ENCODE measurements around the gene TBX15.

The TBX15 gene

GRCh38 chr1:118985640-118986554 is 2.2 kb downstream of the TBX15 start:
- in situ Hi-C loops (cut with MboI; ENCODE audit: low sequenced_read_pairs), result no loop called here

DNA sequence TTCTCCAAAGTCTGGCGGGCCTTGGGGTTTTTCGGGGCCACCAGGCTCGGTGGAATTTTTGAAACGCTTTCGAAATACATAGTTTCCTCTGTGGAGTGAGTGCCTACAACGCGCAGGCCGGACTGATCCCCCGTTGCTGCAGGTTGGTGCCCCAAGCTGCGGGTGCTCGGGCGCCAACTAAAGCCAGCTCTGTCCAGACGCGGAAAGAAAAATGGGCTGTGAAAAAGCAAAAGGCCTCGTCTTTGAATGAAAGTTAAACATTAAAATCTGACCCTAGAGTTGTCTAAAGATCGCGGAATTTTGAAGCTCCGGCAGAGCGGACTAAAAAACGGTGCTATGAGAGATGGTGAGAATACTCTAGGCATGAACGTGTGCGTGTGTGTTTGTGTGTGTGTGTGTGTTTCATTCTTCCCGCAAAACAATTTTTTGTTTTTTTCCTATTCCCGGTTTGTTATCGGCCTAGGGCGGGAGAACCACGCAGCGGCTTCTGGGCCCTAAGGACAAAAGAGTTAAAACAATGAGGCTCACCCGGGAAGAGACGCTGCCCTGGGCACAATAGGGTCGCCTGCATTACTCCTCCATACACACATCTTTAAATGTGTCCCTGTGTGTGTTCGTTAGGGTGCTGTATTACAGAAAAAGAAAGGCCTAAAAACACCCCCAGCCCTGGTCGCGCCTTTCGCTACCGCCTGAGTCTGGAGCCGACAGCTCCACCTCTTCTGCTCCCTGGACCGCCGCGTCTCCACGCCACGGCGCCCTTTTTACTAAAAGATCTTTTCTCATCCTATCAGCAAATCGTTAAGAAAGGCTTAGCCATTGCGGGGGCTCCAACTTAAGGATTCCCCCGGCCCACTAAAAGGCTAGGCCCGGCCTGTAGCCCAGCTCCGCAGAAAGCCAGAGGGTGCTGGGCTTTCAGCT is 3.2 kb downstream of the TBX15 start:
- in situ Hi-C loops (cut with MboI; ENCODE audit: low sequenced_read_pairs), result no loop called here

DNA sequence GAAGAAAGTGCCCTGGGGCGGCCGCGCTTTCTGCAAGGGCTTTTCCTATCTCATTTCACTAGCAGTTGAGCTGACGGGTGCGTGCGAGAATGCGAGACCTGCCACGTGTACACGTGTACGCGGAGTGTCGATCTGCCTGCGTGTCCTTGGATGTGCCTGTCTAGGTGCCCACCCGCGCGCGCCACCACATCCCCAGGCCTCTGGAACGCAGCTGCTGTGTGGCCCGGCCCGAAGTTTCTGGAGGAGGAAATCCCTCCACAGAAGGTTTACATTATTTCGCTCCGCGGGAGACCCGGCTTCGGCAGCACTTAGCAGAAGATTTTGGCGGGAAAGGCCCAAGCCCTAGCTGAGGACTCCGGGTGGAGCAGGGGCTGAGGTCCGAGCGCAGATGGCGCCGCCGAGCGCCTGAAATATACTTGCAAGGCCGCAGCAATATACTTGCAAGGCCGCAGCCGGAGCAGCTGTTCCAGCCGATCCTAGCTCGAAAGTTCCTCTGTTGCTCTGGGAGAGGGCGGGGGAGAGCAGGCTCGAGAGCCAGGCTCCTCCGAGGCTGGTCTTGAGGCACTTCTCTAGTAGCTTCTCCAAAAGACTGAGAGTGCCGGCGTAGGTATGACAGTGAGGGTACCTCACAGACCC is 3.9 kb downstream of the TBX15 start:
- in situ Hi-C loops (cut with MboI; ENCODE audit: low sequenced_read_pairs), result no loop called here

GRCh38 chr1:118983558-118984041 is 4.5 kb downstream of the TBX15 start:
- in situ Hi-C loops (cut with MboI; ENCODE audit: low sequenced_read_pairs), result no loop called here

- in situ Hi-C loops (cut with MboI; ENCODE audit: low sequenced_read_pairs), result no loop called here
Measured at GRCh38 chr1:118982821-118983557, 5.2 kb downstream of the TBX15 start.

DNA sequence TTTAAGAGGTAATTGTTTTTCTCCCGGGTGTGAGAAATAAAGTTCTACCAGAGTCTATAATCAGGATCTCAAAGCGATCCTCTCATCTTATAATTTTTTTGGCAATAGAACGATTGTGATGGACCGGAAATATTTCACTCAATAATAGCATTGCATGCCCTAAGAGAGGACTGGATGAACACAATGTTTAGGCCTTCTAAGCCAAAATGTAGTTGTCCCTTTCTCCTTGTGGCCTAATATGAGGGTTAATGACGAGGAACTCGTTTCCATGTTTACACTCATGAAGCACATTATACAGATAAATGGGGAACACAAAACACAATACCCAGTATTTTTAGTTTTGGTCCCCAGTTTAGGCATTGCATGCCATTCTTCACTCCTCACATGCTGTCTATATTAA is 5.9 kb downstream of the TBX15 start:
- in situ Hi-C loops (cut with MboI; ENCODE audit: low sequenced_read_pairs), result no loop called here

- in situ Hi-C loops (cut with MboI; ENCODE audit: low sequenced_read_pairs), result no loop called here
Measured at GRCh38 chr1:118981436-118981835, 6.7 kb downstream of the TBX15 start.

DNA sequence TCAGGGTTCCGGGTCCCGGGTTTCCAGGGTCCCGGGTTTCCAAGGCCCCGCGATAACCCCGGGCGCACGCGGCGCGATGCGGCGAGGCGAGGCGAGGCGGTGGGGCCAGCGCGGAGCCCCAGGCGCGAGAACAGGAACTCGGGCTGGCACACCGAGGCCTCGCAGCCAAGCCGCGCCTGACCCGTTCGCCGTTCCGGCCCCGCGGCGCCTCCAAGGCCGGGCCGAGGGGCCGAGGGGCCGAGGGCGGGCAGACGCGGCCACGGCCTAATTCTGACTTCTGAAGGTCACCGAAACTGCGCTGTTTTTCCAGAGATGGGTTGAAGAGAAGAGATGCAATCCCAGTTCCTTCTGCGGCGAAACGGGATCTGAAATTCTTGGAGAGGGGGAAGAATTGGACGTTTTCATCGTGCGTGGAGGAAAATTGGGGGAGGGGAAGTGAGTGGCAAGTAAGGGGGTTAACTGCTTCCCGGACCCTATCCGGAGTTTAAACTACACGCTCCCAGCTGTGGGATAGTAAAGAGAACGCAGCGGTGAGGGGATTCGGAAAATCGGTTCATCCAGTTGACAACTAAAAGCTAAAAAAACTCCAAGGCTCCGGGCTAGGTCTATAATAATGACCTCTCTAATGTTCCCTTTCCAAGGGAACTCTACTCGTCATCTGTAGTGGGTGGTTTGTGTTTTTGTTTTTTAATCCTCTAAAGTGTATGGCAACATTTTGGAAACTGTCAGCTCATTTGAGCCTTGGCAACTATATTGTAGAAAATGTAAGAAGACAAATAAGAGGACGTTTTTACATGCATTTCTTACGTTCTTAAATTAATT is 8.2 kb downstream of the TBX15 start:
- in situ Hi-C loops (cut with MboI; ENCODE audit: low sequenced_read_pairs), result no loop called here

- in situ Hi-C loops (cut with MboI; ENCODE audit: low sequenced_read_pairs), result no loop called here
Measured at GRCh38 chr1:118978914-118979701, 9.0 kb downstream of the TBX15 start.

DNA sequence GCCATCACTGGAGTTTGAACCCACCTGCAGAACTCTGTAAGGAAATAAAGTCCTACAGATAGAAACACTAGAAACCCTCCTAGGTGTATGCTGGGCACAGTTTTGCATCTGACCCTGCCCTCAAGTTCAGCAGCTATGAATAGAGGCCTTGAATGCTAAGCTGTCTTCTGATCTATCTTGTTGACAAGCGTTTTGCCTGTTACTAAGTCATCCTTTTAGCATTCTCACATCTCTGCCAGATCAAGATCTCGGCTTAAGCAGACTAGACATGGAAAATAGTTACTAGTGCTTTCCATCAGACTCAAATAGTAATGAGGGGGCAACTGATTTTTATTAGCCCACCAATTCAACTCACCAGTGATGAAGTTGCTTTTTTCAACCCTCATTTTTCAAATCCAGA is 10.5 kb downstream of the TBX15 start:
- in situ Hi-C loops (cut with MboI; ENCODE audit: low sequenced_read_pairs), result no loop called here

DNA sequence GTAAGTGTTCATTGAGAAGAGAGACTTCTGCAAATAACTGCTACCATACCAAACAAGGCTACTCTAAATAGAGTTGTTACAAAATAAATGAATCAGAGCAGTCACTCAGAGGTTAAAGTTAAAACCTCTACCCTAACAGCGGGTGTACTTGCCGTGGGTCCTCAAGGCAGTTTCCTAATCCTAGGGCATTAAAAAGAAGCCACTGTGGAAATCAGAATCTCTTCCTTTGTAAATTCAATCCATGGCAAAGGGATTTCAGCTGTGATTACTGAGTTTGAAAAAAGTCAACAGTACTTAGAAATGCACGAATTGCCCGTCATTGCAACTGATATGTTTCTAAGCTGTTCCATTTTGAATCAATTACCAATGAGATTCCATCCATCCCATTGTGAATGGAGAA is 13.5 kb downstream of the TBX15 start:
- in situ Hi-C loops (cut with MboI; ENCODE audit: low sequenced_read_pairs), result no loop called here

GRCh38 chr1:118973531-118974137 is 14.5 kb downstream of the TBX15 start:
- in situ Hi-C loops (cut with MboI; ENCODE audit: low sequenced_read_pairs), result no loop called here

GRCh38 chr1:118973032-118973431 is 15.1 kb downstream of the TBX15 start:
- in situ Hi-C loops (cut with MboI; ENCODE audit: low sequenced_read_pairs), result no loop called here

DNA sequence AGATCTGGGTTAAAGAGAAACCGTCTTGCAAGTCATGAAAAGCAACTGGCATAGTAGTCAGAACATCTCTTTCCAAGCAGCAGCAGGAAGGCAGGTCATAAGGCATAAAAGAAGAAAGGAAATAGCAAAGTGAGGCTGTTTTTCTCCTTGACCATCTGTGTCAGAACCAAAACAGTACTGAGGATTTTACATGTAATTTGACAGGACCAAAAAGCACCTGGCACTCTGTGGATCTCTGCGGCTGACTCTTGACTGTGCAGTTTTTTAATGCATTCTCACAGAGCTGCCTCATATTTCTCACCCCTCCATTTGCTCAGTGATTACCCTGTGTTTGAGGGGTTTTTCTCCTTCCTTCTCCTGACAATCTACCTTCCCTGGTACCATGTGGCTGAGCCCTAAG is 17.7 kb downstream of the TBX15 start:
- in situ Hi-C loops (cut with MboI; ENCODE audit: low sequenced_read_pairs), result no loop called here

- in situ Hi-C loops (cut with MboI; ENCODE audit: low sequenced_read_pairs), result no loop called here
Measured at GRCh38 chr1:118963456-118964430, 24.4 kb downstream of the TBX15 start.

DNA sequence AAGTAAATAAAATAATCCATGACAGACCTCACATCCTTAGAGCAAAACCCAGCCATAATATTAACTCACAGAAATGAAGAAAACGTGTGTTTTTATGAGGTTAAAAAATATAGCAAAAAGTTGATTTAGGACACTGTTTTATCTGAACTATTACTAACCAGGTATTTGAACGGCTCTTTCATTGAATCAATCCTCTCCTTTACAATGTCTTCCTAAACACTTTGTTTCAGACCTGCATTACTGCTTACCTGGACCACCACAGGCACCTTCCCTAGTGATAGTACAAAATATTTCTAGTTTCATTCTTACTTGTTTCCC is 25.0 kb downstream of the TBX15 start:
- in situ Hi-C loops (cut with MboI; ENCODE audit: low sequenced_read_pairs), result no loop called here

- in situ Hi-C loops (cut with MboI; ENCODE audit: low sequenced_read_pairs), result no loop called here
Measured at GRCh38 chr1:118961156-118961555, 27.0 kb downstream of the TBX15 start.
